ENCODE data around the gene PGP.

Gene PGP

DNA sequence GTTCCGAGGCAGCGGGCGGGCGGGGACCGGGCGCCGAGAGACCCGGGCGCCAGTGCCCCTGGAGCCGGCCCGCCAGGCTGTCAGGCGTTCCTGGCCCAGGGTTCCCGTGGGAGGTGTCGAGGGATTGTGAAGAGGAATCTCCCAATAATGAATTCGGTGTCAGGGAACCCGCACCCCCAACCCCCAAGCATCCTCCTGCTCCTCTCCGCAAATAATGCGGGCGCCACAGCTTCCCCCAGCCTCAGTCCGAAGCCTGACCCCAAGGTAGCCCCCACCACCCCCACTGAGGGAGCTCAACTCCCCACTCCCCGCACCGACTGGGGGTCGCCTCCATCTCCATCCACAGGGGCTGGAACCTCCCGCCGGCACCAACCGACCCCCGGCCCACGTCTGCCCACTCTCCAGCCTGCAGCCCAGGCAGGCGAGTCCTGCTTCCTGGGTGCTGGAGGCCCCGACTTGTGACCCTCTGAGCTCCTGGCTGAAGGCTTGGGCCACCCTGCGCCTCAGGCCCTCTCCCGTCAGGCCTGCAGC lies 17.6 kb downstream of the PGP start:
- H3K9me3 ChIP-seq (replicated peaks in 1 of 11), result no peaks in the 10 kb centered on the region
- H4K20me1 ChIP-seq, result peaks cover 0 to 44% (median 20%) of the 10 kb centered on the region in 11 experiments; a peak in 17 of 22 replicates
- H3K27ac ChIP-seq, result peak overlapping the region in 1 of 11 experiments; percentile 26; a peak in 1 of 22 replicates
- H3K4me1 ChIP-seq, result peaks cover 10 to 27% (median 16%) of the 10 kb centered on the region in 10 experiments; a peak in 17 of 20 replicates
- peak overlapping the region; percentile 70 to 79 (median 76) for H3K4me2 ChIP-seq
- H3K27me3 ChIP-seq, result peaks cover 66 to 85% (median 79%) of the 10 kb centered on the region in 11 experiments
- H3K36me3 ChIP-seq, result no peaks in the 10 kb centered on the region
- peak overlapping the region in 9 of 11 experiments; percentile 42 to 73 (median 60); a peak in 14 of 22 replicates for H3K9ac ChIP-seq
- peak overlapping the region; percentile 40 to 68 (median 54) for H3K4me3 ChIP-seq
- TF ChIP-seq Cebpa-rat (IDR thresholded peaks at IDR 0.05), result no peak

DNA sequence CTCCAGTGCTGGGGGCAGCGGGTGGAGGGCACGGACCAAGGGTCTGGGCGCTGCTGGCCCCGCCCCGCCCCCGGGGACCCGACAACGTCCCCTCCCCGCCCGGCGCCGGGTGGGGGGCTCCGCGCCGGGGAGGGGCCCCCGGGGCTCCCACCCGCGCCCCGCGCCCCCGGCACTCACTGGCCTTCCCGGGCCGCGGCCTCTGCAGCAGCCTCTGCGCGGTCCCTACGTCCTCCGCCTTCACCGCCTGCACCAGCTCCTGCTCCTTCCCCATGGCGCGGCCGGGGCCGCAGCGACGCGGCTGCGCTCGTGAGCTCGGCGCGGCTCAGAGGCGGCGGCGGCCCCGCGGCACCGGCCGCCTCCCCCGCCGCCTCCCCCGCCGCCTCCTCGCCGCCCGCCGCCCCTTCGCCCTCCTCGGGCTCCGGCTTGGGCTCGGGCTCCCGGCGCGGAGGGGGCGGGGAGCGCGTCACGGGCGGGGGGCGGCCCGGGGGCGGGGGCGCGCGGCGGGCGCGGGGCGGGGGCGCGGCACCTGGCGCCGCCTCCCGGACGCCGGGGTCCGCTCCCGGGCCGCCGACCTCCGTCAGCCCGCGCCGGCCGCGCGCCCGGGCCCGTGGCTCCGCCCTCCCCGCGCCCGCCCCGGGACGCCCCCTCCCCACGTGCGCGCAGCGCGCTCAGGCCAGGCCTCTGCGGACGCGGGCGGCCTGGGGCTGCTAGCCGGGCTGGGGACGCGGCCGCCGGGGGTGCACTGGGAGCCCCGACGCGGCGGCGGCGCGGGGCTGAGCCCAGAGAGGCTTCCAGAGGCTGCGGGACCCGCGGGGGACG lies 18.3 kb downstream of the PGP start, which contains the start of gene CASKIN1:
Gene CASKIN1 (minus strand): TSS at position 444 of the 819 bp plus-strand sequence. CDS start 173 bp downstream, at position 271.
- H3K9ac ChIP-seq, result peak within 1 kb of the TSS in 10 of 11 experiments; percentile 8 to 73 (median 58); a peak in 15 of 22 replicates
- H3K4me2 ChIP-seq, result peak within 1 kb of the TSS; percentile 76 to 97 (median 90)
- H3K27ac ChIP-seq, result peak within 1 kb of the TSS in 1 of 11 experiments; percentile 26; a peak in 1 of 22 replicates
- H3K9me3 ChIP-seq (replicated peaks in 1 of 11), result no peaks in the 10 kb centered on the region
- H3K4me3 ChIP-seq, result peak within 1 kb of the TSS; percentile 45 to 68 (median 55)
- no peak for TF ChIP-seq Cebpa-rat (IDR thresholded peaks at IDR 0.05)
- peaks cover 64 to 79% (median 75%) of the 10 kb centered on the region in 11 experiments for H3K27me3 ChIP-seq
- H3K36me3 ChIP-seq, result no peaks in the 10 kb centered on the region
- H3K4me1 ChIP-seq, result peaks cover 10 to 34% (median 21%) of the 10 kb centered on the region in 10 experiments; a peak in 17 of 20 replicates
- H4K20me1 ChIP-seq, result peaks cover 0 to 44% (median 20%) of the 10 kb centered on the region in 11 experiments; a peak in 17 of 22 replicates

DNA sequence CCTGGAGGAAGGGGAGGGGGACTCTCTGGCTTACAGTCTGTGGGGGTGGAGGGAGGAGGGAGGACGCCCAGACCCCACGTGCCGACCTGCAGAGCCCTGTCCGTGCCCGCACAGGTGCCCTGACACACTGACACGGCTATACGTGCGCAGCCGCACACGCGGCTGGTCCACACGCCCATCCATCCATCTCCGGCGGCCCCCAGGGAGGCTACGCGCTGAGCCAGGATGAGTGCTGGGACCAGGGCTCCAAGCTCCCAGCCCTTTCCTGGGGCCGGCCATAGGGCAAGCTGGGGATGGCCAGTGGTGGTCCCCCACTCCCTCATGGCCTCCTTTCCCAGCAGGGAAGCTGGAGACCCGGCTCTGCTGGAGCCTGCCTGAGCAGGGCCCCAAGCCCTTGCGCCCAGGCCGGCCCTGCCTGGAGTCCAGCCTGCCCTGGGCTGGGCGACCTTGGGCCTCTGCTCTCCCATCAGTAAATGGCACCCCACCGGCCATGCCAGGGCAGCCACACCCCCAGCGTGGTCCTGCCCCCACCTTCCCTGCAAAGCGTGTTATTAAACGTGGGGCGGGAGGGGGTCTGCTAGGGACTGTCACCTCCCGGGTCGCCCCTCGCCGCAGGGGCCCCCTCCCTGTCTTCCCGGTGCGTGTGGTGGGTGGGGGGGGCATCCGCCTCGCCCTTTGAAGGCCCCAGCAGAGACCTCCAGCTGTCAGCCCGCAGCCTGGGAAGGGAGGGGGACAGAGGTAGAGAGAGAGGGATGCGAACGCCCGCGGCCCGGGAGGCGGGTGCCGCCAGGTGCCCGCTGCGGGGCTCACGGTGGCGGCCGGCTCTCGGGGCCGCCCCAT lies 19.1 kb downstream of the PGP start:
- Histone ChIP-seq H3K27me3 (peaks cover 64 to 73% (median 72%) of the 10 kb centered on the region in 11 experiments), H3K9me3 (replicated peaks in 1 of 11) (no peaks in the 10 kb centered on the region), H3K4me3 (peak overlapping the region; percentile 45 to 68 (median 55)), H3K4me1 (peaks cover 12 to 42% (median 29%) of the 10 kb centered on the region in 10 experiments; a peak in 18 of 20 replicates), H3K36me3 (no peaks in the 10 kb centered on the region), H4K20me1 (peaks cover 0 to 47% (median 22%) of the 10 kb centered on the region in 11 experiments; a peak in 18 of 22 replicates), H3K9ac (peak overlapping the region in 9 of 11 experiments; percentile 8 to 66 (median 51); a peak in 12 of 22 replicates), H3K27ac (no peak overlapping the region), H3K4me2 (peak overlapping the region; percentile 76 to 97 (median 90))
- TF ChIP-seq Cebpa-rat (IDR thresholded peaks at IDR 0.05), result no peak

DNA sequence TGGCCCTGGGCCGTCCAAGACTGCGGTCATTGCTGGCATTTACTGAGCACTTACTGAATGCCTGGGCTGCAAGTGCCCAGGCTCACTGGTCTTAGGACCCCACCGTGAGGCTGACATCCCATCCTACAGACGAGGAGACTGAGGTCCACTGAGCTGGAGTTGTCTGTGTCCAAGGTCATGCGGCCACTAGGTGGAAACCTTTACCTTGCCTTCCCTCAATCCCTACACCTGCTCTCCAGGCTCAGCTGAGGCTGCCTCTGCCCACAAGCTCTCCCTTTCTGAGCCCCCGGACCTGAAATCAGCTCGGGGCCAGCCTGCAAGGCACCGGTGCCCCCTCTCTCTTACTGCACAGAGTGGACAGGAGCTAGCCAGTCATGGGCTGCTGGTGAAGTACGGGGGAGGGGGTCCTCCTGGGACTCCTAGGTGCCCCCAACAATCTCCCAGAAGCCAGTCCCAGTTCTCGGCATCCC lies 19.8 kb downstream of the PGP start:
- no peaks in the 10 kb centered on the region for H3K36me3 ChIP-seq
- peaks cover 12 to 49% (median 35%) of the 10 kb centered on the region in 10 experiments; a peak in 18 of 20 replicates for H3K4me1 ChIP-seq
- no peak overlapping the region for H3K27ac ChIP-seq
- peak overlapping the region in 8 of 10 experiments; percentile 52 to 68 (median 55); a peak in 9 of 20 replicates for H3K4me3 ChIP-seq
- H4K20me1 ChIP-seq, result peaks cover 0 to 47% (median 24%) of the 10 kb centered on the region in 11 experiments; a peak in 18 of 22 replicates
- no peaks in the 10 kb centered on the region for H3K9me3 ChIP-seq (replicated peaks in 1 of 11)
- peak overlapping the region in 4 of 11 experiments; percentile 33 to 66 (median 59); a peak in 4 of 22 replicates for H3K9ac ChIP-seq
- TF ChIP-seq Cebpa-rat (IDR thresholded peaks at IDR 0.05), result no peak
- H3K27me3 ChIP-seq, result peaks cover 64 to 73% (median 66%) of the 10 kb centered on the region in 11 experiments
- peak overlapping the region in 10 of 11 experiments; percentile 76 to 97 (median 88); a peak in 18 of 22 replicates for H3K4me2 ChIP-seq

DNA sequence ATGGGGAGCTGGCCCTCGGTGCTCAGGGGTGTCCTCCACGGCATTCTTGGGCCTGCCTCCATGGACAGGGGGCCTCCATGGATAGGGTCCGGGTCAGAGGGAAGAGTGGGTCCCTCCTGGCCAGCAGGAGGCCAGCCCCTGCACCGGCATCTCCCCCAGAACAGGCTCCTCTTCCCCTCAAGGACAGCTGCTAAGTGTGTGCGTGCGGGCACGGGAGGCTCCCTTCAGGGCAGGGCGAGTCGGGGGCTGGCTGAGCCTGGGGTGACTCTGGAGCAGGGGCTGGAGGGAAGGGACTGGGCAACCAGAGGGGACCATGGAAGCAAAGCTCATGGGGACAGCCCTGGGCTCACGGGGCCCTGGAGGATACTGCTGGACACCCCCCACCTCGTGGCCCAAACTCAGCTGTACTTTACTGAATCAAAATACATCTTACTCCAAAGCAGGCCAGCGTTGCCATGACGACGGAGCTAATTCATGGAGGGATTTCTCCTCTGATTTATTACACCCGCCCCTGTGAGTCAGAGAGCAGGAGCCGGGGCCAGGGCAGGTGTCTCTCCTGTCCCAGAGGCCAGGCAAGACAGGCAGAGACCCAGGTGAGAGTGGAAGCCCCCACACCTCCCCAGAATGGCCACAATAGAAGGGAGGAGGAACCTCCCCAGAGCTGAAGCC lies 20.3 kb downstream of the PGP start:
- Histone ChIP-seq H3K27ac (no peak overlapping the region), H3K9ac (peak overlapping the region in 1 of 11 experiments; percentile 56; a peak in 1 of 22 replicates), H3K4me2 (peak overlapping the region in 6 of 11 experiments; percentile 76 to 97 (median 89); a peak in 6 of 22 replicates), H3K9me3 (replicated peaks in 1 of 11) (no peaks in the 10 kb centered on the region), H3K27me3 (peaks cover 58 to 67% (median 60%) of the 10 kb centered on the region in 11 experiments), H3K4me3 (no peak overlapping the region), H4K20me1 (peaks cover 0 to 47% (median 24%) of the 10 kb centered on the region in 11 experiments; a peak in 18 of 22 replicates), H3K36me3 (no peaks in the 10 kb centered on the region), H3K4me1 (peaks cover 12 to 49% (median 35%) of the 10 kb centered on the region in 10 experiments; a peak in 18 of 20 replicates)
- TF ChIP-seq Cebpa-rat (IDR thresholded peaks at IDR 0.05), result no peak

DNA sequence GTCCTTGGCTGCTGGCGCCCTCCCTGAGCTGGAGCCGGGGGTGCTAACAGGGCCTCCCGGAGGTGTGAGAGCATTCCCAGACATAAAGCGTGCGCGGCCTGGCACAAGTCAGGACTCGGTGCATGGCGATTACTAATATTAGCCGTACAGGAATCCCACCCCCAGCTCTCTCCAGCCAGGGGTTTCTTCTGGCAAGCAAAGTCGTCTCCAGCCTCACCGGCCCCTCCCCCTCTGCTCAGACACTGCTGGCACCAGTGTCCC lies 23.3 kb downstream of the PGP start:
- H3K4me3 ChIP-seq, result no peak overlapping the region; a peak in 1 of 20 replicates
- peak overlapping the region in 9 of 11 experiments; percentile 40 to 93 (median 75); a peak in 17 of 22 replicates for H3K4me2 ChIP-seq
- H3K27ac ChIP-seq, result no peak overlapping the region
- peak overlapping the region in 6 of 11 experiments; percentile 7 to 61 (median 38); a peak in 7 of 22 replicates for H3K9ac ChIP-seq
- H3K9me3 ChIP-seq (replicated peaks in 1 of 11), result no peaks in the 10 kb centered on the region
- peaks cover 12 to 49% (median 35%) of the 10 kb centered on the region in 10 experiments; a peak in 18 of 20 replicates for H3K4me1 ChIP-seq
- H4K20me1 ChIP-seq, result peaks cover 0 to 41% (median 24%) of the 10 kb centered on the region in 11 experiments; a peak in 18 of 22 replicates
- H3K27me3 ChIP-seq, result peaks cover 30 to 39% (median 31%) of the 10 kb centered on the region in 11 experiments
- no peak for TF ChIP-seq Cebpa-rat (IDR thresholded peaks at IDR 0.05)
- no peaks in the 10 kb centered on the region for H3K36me3 ChIP-seq

DNA sequence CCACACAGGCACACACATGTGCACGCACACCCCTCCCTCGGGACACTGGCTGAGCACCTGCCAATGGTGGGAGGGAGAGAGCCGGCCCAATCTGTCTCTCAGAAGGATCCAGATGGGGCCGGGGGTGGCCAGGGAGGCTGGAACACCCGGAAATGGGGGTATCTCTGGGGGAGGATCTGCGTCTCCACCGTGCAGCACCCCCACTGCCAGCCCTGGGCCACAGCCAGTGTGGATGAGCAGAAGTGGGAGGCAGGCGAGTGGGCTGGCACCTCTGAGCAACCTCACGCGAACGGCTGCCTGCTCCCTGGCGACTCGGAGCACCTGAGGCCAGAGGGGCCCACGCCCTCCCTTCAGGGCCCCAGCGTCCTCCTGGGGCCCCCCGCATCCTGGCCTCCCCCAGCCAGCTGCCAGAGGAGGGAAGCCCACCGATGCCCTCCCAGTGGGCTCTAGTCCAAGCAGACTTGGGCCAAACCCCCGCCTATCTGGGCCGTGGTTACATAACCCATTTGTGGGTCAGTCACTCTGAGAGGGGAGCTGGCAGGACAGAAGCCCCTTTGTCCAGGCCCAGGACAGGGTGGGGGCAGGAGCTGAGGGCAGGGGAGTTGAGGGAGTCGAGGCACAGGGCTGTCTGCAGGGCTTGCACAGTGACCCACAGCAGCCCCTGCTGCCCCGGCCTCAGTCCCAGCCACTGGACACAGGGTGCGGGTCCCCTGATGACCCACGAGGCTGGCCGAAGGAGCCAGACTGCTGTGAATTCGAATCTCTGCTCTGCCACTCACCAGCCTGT lies 23.8 kb downstream of the PGP start:
- Histone ChIP-seq H3K9ac (peak overlapping the region in 10 of 11 experiments; percentile 7 to 61 (median 32); a peak in 13 of 22 replicates), H4K20me1 (peaks cover 0 to 40% (median 24%) of the 10 kb centered on the region in 11 experiments; a peak in 18 of 22 replicates), H3K4me3 (peak overlapping the region in 1 of 10 experiments; percentile 16; a peak in 1 of 20 replicates), H3K9me3 (replicated peaks in 1 of 11) (no peaks in the 10 kb centered on the region), H3K27me3 (peaks cover 25 to 35% (median 27%) of the 10 kb centered on the region in 11 experiments), H3K27ac (no peak overlapping the region), H3K4me1 (peaks cover 11 to 48% (median 33%) of the 10 kb centered on the region in 10 experiments; a peak in 18 of 20 replicates), H3K36me3 (no peaks in the 10 kb centered on the region), H3K4me2 (peak overlapping the region; percentile 5 to 93 (median 74); a peak in 19 of 22 replicates)
- no peak for TF ChIP-seq Cebpa-rat (IDR thresholded peaks at IDR 0.05)

Data from BLaER1 treated with 17β-estradiol and CSF1 and Interleukin-3, amounts not matched to agents 10 nM and 100 nM (cell line).